GM12801 (cell line): Measurements from ENCODE around the gene STARD7.

Experiments
- CTCF ChIP-seq: IDR thresholded peaks from one replicate; pipeline ENCODE4 v1.5.1; 2011; ENCODE audit warnings: control low read depth; ENCODE audit not compliant: insufficient read length; ENCODE audit errors: extremely low read depth

Gene STARD7

DNA sequence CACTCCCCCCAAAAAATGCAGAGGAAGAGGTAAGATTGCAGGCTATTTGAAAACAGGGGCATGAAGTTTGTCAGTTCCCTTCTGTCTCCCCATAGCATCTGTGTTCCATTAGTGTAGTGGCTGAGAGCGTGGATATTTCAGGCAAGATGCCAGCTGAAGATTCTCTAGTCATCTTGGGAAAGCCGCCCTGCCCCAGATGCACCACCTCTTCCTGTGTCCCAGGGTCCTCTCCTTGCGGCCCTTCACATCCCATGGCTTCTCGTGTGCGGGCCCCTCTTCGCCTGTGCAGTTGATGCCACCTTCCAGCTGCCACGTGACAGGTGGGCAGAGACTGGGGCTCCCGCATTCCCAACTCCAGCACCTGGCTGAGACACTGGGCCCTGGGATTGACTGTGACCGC is 41.0 kb upstream of the STARD7 start:
- TF ChIP-seq CTCF: no peak

- TF ChIP-seq CTCF: no peak
Observed at GRCh38 chr2:96248624-96249023, 40.0 kb upstream of the STARD7 start.

GRCh38 chr2:96247896-96248295 is 39.3 kb upstream of the STARD7 start:
- TF ChIP-seq CTCF: no peak

GRCh38 chr2:96247009-96247408 is 38.4 kb upstream of the STARD7 start:
- no peak for TF ChIP-seq CTCF

- TF ChIP-seq CTCF: no peak
Observed at GRCh38 chr2:96245609-96246390, 37.2 kb upstream of the STARD7 start.

DNA sequence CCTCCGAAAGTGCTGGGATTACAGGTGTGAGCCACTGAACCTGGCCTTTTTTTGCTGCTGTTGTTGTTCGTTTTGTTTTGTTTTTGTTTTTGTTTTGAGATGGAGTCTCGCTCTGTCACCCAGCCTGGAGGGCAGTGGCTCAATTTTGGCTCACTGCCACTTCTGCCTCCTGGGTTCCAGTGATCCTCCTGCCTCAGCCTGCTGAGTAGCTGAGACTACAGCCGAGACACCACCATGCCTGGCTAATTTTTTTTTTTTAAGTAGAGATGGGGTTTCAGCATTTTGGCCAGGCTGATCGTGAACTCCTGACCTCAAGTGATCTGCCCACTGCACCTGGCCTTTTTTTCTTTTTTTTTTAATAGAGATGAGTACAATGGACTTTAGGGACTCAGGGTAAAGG is 35.2 kb upstream of the STARD7 start:
- TF ChIP-seq CTCF: no peak

GRCh38 chr2:96241900-96242611 is 33.4 kb upstream of the STARD7 start:
- no peak for TF ChIP-seq CTCF
